HCT116 (cell line): Measurements from ENCODE around the gene EFCAB12.

Experiments used
- CTCF ChIP-seq, 3 experiments: fragments of 200-600 bp in 1 of 3; sonication (generic) in 1 of 3; IDR thresholded peaks in 2 of 3; conservative IDR thresholded peaks in 1 of 3; 2 replicates each; pipeline ENCODE4 v1.5.1; 2012 to 2017; ENCODE audit warnings: low read depth in 2 of 3, low read length in 2 of 3, antibody characterized with exemption in 1 of 3, borderline replicate concordance in 1 of 3, control low read depth in 1 of 3, mild to moderate bottlenecking in 1 of 3, mixed read lengths in 1 of 3, mixed run types in 1 of 3, moderate library complexity in 1 of 3; ENCODE audit not compliant: insufficient read depth in 1 of 3
- EZH2 ChIP-seq: fragments of 200-600 bp; sonication (generic); IDR thresholded peaks from 2 replicates; pipeline ENCODE4 v1.6.1; 2017; ENCODE audit warnings: antibody characterized with exemption, mixed run types
- SP1 ChIP-seq: IDR thresholded peaks from 2 replicates; pipeline ENCODE4 v1.6.1; 2012; ENCODE audit warnings: low read depth

GRCh38 chr3:129356756-129357425 lies 71.5 kb downstream of the EFCAB12 start:
- no peak for TF ChIP-seq EZH2
- TF ChIP-seq CTCF (IDR thresholded peaks at IDR 0.05 in 2 of 3, conservative IDR thresholded peaks at IDR 0.05 in 1 of 3; ENCODE audit: borderline replicate concordance in 1 of 3, insufficient read depth in 1 of 3, low read depth in 2 of 3, low read length in 2 of 3) = no peak
- TF ChIP-seq SP1 = no peak
